ENCODE measurements around the gene UBE2E2. TPM values are rescaled to one million over a fixed set of nuclear protein-coding genes. Genes with fewer than 3 reads are reported as not detected.

UBE2E2 gene
- total RNA-seq, 1 donor from 2014 or later, result 50.8 TPM

DNA sequence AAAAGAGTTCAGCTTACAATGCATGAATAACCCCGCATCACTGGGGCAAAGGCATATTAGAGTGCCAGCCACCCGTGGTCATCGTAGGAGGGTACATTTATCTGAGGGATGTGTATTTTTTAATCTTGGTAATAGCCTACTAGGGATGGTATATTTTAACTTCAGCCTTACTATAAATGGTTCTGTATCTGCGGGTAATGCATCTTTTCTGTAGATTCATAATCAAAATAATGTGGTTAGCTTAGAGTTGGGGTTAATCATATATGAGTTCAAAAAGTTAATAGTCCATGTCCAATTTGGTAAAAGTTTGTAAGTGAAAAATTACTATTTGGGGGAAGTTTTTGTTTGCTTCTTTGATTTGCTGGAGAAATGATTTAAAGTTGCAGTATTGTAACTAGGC is 339.0 kb downstream of the UBE2E2 start:
- TF ChIP-seq, protein P1, sequence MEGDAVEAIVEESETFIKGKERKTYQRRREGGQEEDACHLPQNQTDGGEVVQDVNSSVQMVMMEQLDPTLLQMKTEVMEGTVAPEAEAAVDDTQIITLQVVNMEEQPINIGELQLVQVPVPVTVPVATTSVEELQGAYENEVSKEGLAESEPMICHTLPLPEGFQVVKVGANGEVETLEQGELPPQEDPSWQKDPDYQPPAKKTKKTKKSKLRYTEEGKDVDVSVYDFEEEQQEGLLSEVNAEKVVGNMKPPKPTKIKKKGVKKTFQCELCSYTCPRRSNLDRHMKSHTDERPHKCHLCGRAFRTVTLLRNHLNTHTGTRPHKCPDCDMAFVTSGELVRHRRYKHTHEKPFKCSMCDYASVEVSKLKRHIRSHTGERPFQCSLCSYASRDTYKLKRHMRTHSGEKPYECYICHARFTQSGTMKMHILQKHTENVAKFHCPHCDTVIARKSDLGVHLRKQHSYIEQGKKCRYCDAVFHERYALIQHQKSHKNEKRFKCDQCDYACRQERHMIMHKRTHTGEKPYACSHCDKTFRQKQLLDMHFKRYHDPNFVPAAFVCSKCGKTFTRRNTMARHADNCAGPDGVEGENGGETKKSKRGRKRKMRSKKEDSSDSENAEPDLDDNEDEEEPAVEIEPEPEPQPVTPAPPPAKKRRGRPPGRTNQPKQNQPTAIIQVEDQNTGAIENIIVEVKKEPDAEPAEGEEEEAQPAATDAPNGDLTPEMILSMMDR (IDR thresholded peaks at IDR 0.05), result no peak

DNA sequence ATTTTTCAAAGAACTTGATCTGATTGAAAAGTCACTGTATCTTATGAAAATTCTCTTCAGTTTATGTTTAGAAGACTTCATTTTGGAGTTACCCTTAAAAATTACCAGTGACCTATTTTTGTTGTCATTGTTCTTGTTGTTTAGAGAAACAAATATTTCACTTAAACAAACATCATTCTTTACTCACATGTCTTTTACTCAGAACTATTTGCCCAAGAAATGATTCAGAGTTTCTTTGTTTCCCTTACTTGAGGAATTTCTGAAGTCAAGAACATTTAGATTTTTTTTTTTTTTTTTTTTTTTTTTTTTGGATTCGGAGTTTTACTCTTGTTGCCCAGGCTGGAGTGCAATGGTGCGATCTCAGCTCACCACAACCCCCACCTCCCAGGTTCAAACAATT is 343.1 kb downstream of the UBE2E2 start:
- no peaks in the 10 kb centered on the region for H3K36me3 ChIP-seq
- DNase-seq, result no peak
- H3K4me3 ChIP-seq, result no peak overlapping the region

More for the DNA sequence above, 339.0 kb downstream of the UBE2E2 start:
- H3K27me3 ChIP-seq (ENCODE audit: low read depth), result no peaks in the 10 kb centered on the region
- intact Hi-C loops (cut with DNase I), result no loop called here
- H3K4me1 ChIP-seq, result no peaks in the 10 kb centered on the region
- no peak overlapping the region for H3K4me3 ChIP-seq
- ATAC-seq (no peak), DNase-seq (no peak)
- H3K36me3 ChIP-seq, result no peaks in the 10 kb centered on the region
- no peak overlapping the region for H3K27ac ChIP-seq
- H3K9me3 ChIP-seq, result no peaks in the 10 kb centered on the region

GRCh38 chr3:23547905-23548650 is 345.0 kb downstream of the UBE2E2 start:
- Histone ChIP-seq H3K4me3 (no peak overlapping the region), H3K27me3 (ENCODE audit: low read depth) (no peaks in the 10 kb centered on the region), H3K4me1 (no peaks in the 10 kb centered on the region), H3K36me3 (no peaks in the 10 kb centered on the region), H3K9me3 (no peaks in the 10 kb centered on the region), H3K27ac (no peak overlapping the region)
- intact Hi-C loops (cut with DNase I), result no loop called here
- no peak for ATAC-seq
- TF ChIP-seq, protein P1 (IDR thresholded peaks at IDR 0.05), result no peak
- no peak for DNase-seq

More for the DNA sequence above, 343.1 kb downstream of the UBE2E2 start:
- intact Hi-C loops (cut with DNase I), result no loop called here
- Histone ChIP-seq H3K27me3 (ENCODE audit: low read depth) (no peaks in the 10 kb centered on the region), H3K27ac (no peak overlapping the region), H3K4me1 (no peaks in the 10 kb centered on the region), H3K9me3 (no peaks in the 10 kb centered on the region)
- TF ChIP-seq, protein P1 (IDR thresholded peaks at IDR 0.05), result no peak
- no peak for ATAC-seq

DNA sequence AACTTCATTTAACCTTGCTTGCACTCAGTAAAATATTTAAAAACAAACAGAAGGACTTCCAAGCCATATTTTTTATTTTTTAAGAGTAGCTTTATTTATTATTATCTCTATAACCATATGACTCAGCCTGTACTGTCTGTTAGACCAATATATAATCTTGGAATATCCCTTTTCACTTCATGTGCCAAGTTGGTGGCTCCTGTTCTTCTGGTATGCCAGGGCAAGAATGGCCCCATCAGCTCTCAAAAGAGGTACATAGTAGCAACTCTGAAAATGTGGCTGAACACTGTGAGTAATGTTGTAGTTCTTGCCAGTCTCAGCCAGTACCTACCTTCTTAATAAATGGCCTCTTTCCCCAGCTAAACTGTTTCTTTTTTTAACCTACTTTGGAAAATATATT is 345.6 kb downstream of the UBE2E2 start:
- TF ChIP-seq, protein P1 (IDR thresholded peaks at IDR 0.05), result no peak
- no peaks in the 10 kb centered on the region for H3K9me3 ChIP-seq
- DNase-seq (no peak), ATAC-seq (no peak)
- H3K4me3 ChIP-seq, result no peak overlapping the region
- no peaks in the 10 kb centered on the region for H3K36me3 ChIP-seq
- no peak overlapping the region for H3K27ac ChIP-seq
- H3K27me3 ChIP-seq (ENCODE audit: low read depth), result no peaks in the 10 kb centered on the region
- intact Hi-C loops (cut with DNase I), result no loop called here
- H3K4me1 ChIP-seq, result no peaks in the 10 kb centered on the region

DNA sequence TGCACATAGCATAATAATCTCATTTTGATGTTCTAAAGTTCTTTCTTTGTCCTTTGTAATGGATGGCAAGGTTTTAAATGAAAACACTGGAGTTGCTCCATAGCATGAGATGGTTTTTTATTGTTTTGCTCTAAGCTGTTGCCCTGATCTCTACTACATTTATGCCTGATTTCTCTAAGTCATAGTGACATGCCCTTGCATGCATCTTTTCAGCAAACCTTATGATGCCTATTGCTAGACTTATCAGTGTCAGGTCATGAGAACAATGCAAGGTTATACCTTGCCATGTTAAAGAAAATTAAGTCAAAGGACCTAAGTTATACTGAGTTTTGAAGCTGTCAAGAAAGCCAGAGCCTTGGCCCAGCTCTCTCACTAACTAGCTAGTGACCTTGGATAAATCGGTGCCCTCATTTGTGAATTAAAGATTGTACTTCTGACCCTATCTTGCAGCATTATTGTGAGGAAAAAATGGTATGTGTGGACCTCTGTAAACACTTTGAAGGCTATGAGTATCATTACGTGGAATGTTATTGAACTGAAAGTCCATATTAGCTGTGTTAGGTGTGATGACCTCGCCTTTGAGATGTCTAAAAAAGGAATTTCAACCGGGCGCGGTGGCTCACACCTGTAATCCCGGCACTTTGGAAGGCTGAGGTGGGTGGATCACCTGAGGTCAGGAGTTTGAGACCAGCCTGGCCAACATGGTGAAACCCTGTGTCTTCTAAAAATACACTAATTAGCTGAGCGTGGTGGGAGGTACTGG is 346.2 kb downstream of the UBE2E2 start:
- Histone ChIP-seq H3K4me1 (no peaks in the 10 kb centered on the region), H3K27ac (no peak overlapping the region), H3K27me3 (ENCODE audit: low read depth) (no peaks in the 10 kb centered on the region), H3K4me3 (no peak overlapping the region), H3K36me3 (no peaks in the 10 kb centered on the region), H3K9me3 (no peaks in the 10 kb centered on the region)
- TF ChIP-seq, protein P1 (IDR thresholded peaks at IDR 0.05), result no peak
- DNase-seq (no peak), ATAC-seq (no peak)
- intact Hi-C loops (cut with DNase I), result no loop called here

Data from lower lobe of right lung (tissue), 2 donors.